Muscle of arm (tissue), 12 donors: ENCODE data around the gene LHB. TPM values are rescaled to one million over a fixed set of nuclear protein-coding genes. Genes with fewer than 3 reads are reported as not detected.

Experiments used
- DNase-seq: peaks from one replicate; pipeline ENCODE4 v3.0.0-alpha.2; 2013
- polyA plus RNA-seq, 12 donors: library from polyadenylated mRNA; unstranded; fragments of 120-200 nt; gene quantifications; one replicate each; pipeline ENCODE4 v1.2.1, GENCODE V29; 2013; ENCODE audit not compliant: insufficient read length in 12 of 12

The LHB gene
- polyA plus RNA-seq, 12 donors = not detected

DNA sequence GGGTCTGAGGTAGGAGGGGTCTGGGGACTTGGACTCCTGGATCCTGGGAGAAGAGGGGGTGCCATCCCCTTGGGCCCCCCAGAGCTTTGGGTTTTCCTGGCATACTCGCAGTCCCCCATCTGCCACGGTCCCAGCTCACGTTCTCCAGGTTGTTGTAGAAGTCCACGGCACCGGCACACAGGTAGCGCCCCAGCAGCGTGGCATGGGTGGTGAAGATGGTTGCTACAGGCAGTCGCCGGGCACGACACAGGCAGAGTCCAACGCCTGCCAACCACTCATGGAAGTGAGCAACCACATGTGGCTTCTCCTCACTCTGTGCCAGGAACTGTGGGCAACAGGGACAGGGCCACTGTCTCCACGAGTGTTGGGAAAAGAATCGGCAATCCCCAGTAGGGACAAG, 31.2 kb downstream of the LHB start:
- no peak for DNase-seq

DNA sequence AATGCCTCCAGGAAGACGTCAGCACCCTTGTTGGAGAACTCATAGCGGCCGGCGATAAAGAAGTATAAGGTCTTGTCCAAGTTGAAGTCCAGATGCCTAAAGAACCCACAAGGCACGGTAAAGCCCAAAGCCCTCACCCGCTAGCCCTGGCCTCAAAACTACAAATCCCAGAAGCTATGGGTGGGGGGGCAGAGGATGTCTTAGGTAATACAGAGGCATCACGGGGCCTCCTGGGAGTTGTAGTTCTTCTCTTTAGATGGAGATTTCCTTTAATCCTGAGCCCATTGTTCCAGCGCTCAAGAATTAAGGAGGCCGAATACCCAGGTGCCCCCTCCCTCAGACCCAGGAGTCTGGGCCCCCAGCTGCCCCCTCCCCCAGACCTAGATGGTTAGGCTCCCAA, 34.6 kb downstream of the LHB start:
- DNase-seq = no peak

DNA sequence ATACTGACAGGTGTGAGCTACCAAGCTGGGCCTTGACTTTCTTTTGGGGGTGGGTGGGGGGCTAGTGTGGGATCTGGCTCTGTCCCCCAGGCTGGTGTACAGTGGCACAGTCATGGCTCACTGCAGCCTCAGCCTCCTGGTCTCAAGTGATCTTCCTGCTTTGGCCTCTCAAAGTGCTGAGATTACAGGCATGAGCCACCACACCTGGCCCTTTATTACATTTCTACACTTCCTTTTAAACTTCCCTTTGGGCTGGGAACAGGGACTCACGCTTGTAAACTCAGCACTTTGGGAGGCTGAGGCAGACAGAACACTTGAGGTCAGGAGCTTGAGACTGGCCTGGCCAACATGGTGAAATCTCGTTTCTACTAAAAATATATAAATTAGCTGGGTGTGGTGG, 39.8 kb downstream of the LHB start:
- DNase-seq = no peak

DNA sequence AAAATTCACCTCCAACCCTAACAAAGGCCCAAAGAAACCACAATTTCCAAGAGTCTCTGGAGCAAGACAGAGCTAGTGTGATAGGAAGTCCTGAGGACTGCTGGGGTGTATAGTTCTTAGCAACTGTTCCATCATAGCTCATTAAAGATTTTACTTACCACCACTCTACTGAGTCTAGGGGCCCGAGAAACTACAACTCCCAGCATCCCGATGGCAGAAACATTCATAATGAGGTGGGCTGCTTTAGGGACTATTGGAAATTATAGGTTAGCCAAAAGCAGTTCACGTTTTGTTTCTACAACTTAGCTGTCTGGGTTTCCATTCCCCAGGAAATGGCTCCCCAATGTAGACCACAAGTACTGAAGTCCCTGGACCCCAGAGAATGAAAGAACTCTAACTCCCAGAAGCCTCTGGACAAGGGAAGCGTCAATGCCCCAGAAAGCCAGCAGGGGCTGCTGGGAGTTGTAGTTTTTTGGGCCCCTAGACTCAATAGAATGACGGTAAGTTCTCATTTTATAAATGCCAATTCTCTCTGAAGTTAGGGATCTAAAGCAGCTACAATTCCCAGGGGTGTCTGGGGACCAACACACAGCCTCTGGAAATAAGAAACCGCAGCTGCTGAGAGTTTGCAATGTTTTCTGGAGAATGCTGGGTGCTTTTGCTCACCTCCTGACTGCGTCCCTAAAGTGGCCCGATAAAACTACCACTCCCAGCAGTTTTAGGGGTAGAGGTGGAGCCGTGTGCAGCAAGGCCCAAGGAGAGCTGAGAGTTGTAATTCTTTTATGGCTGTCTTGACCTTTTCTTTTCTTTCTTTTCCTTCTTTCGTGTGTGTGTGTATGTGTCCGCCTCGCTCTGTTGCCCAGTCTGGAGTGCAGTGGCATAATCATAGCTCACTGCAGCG, 40.7 kb downstream of the LHB start:
- no peak for DNase-seq

DNA sequence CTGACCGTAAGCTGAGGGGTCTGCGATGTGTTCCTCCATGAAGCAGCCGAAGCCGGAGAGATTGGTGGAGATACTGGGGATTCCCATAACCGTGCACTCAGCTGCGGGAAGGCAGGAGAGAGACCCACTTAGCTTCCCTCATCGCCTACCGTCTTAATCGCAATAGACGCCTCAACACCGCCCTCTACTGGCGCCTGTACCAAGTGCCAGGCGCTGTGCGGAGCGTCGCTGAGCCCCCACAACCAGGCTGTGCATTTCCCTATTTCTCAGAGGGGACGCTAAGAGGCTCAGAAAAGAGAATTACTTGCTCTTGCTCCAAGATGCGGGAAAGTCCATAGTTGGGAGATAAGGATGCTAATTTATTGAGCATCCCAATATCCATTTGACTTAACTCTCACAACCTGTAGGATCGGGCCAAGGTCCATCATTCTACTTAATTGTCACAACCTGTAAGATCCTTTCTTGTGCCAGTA, 45.9 kb downstream of the LHB start:
- peak; percentile 87 for DNase-seq

DNA sequence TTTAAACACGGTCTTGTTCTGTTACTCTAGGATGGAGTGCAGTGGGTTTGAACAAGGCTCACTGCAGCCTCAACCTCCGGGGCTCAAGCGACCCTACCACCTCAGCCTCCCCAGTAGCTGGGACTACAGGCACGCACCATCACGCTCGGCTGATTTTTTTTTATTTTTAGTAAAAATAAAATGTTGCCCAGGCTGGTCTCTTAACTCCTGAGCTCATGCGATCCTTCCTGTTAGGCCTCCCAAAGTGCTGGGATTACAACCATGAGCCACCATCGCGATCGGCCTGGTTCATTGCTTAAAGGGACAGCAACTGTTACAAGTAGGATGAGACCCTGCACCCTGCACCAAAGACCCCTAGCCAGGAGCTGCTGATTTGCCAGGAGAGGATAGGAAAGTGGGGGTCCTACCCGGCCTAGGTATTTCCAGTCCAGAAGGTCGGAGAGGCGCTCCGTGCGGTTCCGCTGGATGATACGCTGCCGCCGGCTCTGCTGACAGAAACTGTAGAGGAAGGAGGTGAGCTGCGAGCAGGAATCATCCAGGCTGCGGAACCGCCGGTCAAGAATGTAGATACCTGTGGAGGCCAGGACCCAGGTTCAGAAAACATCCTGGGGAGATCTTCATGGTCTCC, 46.6 kb downstream of the LHB start:
- DNase-seq = no peak

DNA sequence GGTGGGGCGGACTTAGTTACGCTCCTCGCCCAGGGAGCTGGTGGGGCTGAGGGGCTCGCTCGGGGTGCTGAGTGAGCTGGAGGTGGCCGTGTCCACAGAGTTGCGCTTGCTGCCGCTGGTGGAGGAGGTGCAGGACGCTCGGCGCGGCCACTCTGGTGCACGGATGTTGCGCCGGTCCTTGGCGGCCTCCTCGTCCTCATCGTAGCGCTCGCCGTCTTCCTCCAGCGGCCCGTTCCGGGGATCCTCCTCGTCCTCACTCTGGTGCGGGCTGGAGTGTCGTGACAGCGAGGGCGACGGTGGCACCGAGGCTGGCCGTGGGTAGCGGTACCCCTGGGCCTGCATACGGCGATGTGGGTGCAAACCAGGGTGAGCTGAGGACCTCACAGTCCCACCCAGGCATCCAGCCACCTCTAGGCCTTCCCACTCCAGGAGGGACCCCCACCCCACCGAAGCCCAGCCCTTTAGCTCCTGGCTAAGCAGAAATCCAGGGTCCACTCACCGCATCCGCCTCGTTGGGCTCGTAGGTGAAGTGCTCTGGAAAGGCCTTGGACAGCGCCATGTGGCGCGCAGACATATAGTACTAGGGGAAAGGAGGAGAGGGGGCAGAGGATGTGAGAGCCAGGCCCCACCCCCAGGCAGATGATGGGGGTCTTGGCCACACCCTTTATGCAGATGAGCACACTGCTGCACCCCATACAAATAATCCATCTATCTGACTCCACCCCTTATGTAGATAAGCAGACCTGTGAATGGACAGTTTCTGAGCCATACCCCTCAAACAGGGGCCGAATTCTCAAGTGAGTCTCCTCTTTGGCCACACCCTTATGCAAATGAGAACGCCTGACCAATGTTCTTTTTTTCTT, 47.4 kb downstream of the LHB start:
- DNase-seq = no peak

DNA sequence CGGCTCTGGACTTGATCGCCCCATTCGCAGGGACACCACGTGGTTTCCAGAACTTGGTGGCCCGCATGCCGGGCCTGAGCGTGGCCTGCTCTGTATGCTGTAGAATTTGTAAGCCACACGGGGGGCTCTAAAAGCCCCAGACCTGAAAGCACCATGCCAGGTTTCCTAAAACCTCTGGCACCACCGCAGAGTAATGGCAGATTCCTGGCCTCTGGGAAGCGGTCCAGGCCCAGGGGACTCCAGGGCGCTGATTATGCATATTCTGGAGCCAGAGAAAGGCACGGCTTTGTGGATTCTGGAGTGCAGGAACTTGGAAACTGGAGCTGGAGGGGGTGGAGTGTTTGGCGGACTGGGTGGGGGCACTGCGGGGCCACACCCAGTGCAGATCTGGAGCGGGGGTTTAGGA, 48.1 kb downstream of the LHB start:
- no peak for DNase-seq

DNA sequence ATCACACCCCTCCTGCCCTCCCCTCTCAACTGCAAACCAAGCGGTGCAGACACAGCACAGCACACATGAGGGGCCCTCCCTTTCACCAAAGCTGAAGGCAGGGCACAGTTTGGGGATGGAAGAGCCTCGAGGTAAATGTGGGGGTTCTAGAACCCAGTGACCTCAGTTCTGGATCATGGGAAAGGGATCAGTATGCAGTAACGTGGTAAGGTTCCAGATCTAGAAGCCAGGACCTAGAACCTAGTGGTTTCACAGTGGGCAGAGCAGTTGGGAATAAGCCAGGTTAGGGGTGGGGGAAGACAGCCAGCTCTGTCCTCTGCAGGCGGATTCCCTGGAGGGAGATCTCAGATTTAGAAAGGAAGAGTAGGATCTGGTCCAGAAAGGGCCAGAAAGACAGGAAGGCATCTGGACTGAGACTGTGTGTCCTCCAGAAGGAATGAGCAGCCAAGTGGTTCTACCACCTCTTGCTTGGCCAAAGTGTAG, 48.7 kb downstream of the LHB start:
- no peak for DNase-seq

DNA sequence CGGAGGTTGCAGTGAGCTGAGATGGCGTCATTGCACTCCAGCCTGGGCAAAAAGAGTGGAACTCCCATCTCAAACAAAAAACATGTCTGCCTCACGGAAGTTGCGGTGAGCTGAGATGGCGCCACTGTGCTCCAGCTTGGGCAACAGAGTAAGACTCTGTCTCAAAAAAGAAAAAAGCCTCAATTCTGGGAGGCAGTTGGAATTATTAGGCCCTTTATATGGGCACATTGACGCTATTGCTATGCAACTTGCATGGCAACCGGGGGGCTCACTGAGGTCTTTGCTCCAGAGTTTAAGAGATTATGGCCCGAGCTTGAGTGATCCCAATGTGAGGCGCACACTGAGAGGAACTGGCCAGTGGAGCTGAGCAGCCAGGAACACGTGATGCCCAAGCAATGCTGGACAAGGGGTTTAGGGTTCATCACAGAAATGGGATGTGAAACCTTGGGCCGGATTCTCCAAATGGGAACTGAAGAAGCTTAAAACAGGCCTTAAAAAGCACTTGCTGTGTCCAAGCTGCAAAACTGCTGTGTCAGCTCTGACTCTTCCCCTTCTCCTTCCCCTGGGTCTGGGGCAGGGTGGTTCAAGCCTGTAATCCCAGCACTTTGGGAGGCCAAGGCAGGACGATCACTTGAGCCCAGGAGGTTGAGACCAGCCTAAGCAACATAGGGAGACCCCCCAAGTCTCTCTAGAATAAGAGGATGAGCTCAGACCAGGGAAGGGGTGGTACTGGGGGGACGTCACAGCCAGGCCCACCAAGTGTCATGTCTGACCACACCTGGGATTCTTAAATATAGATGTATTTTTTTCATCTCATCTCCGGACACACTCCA, 49.3 kb downstream of the LHB start:
- no peak for DNase-seq

DNA sequence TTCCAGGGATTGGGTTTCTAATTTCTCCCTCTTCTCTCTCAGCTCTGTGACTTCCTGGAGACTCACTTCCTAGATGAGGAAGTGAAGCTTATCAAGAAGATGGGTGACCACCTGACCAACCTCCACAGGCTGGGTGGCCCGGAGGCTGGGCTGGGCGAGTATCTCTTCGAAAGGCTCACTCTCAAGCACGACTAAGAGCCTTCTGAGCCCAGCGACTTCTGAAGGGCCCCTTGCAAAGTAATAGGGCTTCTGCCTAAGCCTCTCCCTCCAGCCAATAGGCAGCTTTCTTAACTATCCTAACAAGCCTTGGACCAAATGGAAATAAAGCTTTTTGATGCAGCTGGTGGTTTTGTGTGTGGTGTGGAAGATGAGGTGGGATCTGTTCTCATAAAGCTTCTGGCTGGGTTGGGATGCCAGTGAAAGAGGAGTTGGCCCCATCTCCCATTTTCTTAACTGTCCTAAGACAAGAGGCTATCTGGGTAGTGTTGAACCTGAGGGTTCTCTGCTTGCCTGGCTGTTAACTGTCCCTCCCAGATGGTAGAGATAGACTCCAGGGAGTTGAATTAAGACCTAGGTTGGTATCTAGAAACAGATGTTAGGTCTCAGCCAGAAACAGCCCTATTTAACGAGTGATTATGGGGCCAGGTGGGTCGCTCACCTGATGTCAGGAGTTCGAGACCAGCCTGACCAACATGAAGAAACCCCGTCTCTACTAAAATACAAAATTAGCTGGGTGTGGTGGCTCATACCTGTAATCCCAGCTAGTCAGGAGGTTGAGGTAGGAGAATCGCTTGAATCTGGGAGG, 50.1 kb downstream of the LHB start:
- DNase-seq = no peak

Other genes with a start within 250 kb of the LHB start
- 10 to 100 TPM in 11 of 12 donors, not detected in 1; 17.4 to 25.4 (median 20.7) TPM for gene BCAT2, start 206.1 kb downstream of the LHB start, polyA plus RNA-seq
- gene HSD17B14, start 180.6 kb downstream of the LHB start, polyA plus RNA-seq = 1 to 10 TPM in 10 of 12 donors, not detected in 2; 2.5 to 4.8 (median 3.1) TPM
- gene PLEKHA4, start 148.5 kb downstream of the LHB start, polyA plus RNA-seq = 10 to 100 TPM in 11 of 12 donors, not detected in 1; 24.6 to 41.2 (median 30.4) TPM
- gene PPP1R15A, start 144.7 kb downstream of the LHB start, polyA plus RNA-seq = 100 to 1,000 TPM in 1 of 12 donors, 10 to 100 TPM in 10, not detected in 1; 36.2 to 100 (median 59.0) TPM
- gene TULP2, start 118.3 kb downstream of the LHB start, polyA plus RNA-seq = under 1 TPM in 7 of 12 donors, not detected in 5; 0.09 to 0.83 (median 0.14) TPM
- 100 to 1,000 TPM in 11 of 12 donors, not detected in 1; 114 to 175 (median 139) TPM for gene NUCB1, start 116.8 kb downstream of the LHB start, polyA plus RNA-seq
- gene DHDH, start 83.4 kb downstream of the LHB start, polyA plus RNA-seq = under 1 TPM in 9 of 12 donors, not detected in 3; 0.14 to 0.68 (median 0.37) TPM
- 10 to 100 TPM in 11 of 12 donors, not detected in 1; 28.4 to 50.9 (median 34.7) TPM for gene BAX, start 62.2 kb downstream of the LHB start, polyA plus RNA-seq
- gene FTL, start 51.8 kb downstream of the LHB start, polyA plus RNA-seq = 1,000 to 10,000 TPM in 1 of 12 donors, 100 to 1,000 TPM in 10, not detected in 1; 466 to 1,078 (median 553) TPM
- 100 to 1,000 TPM in 1 of 12 donors, 10 to 100 TPM in 10, not detected in 1; 51.4 to 109 (median 87.1) TPM for gene GYS1, start 23.8 kb downstream of the LHB start, polyA plus RNA-seq
- 10 to 100 TPM in 11 of 12 donors, not detected in 1; 43.6 to 61.1 (median 49.2) TPM for gene RUVBL2, start 23.2 kb downstream of the LHB start, polyA plus RNA-seq
- gene CGB3, start 7.2 kb upstream of the LHB start, polyA plus RNA-seq = 1 to 10 TPM in 1 of 12 donors, under 1 TPM in 2, not detected in 9; 0.30 to 2.1 (median 0.59) TPM
- gene CGB2, start 14.8 kb upstream of the LHB start, polyA plus RNA-seq = not detected
- gene CGB1, start 19.8 kb upstream of the LHB start, polyA plus RNA-seq = under 1 TPM in 1 of 12 donors, not detected in 11; 0.30 TPM
- under 1 TPM in 5 of 12 donors, not detected in 7; 0.17 to 0.92 (median 0.48) TPM for gene CGB5, start 26.8 kb upstream of the LHB start, polyA plus RNA-seq
- 1 to 10 TPM in 1 of 12 donors, under 1 TPM in 6, not detected in 5; 0.27 to 1.2 (median 0.71) TPM for gene CGB8, start 32.0 kb upstream of the LHB start, polyA plus RNA-seq
- gene CGB7, start 40.7 kb upstream of the LHB start, polyA plus RNA-seq = 1 to 10 TPM in 4 of 12 donors, under 1 TPM in 6, not detected in 2; 0.33 to 2.1 (median 0.84) TPM
- 10 to 100 TPM in 1 of 12 donors, 1 to 10 TPM in 9, not detected in 2; 2.4 to 14.8 (median 5.4) TPM for gene NTF4, start 47.7 kb upstream of the LHB start, polyA plus RNA-seq
- gene KCNA7, start 55.6 kb upstream of the LHB start, polyA plus RNA-seq = 10 to 100 TPM in 3 of 12 donors, 1 to 10 TPM in 8, not detected in 1; 2.3 to 13.2 (median 8.1) TPM
- 100 to 1,000 TPM; 167 to 329 (median 191) TPM for gene SNRNP70, start 68.4 kb upstream of the LHB start, polyA plus RNA-seq
- 10 to 100 TPM in 6 of 12 donors, 1 to 10 TPM in 4, not detected in 2; 9.1 to 14.9 (median 11.5) TPM for gene LIN7B, start 97.3 kb upstream of the LHB start, polyA plus RNA-seq
- gene C19orf73, start 102.1 kb upstream of the LHB start, polyA plus RNA-seq = 1 to 10 TPM in 2 of 12 donors, under 1 TPM in 8, not detected in 2; 0.25 to 1.3 (median 0.53) TPM
- 10 to 100 TPM in 1 of 12 donors, 1 to 10 TPM in 10, not detected in 1; 4.0 to 38.2 (median 5.9) TPM for gene PPFIA3, start 102.5 kb upstream of the LHB start, polyA plus RNA-seq
- gene HRC, start 138.3 kb upstream of the LHB start, polyA plus RNA-seq = 100 to 1,000 TPM in 10 of 12 donors, 10 to 100 TPM in 1, not detected in 1; 66.9 to 170 (median 128) TPM
- 10 to 100 TPM in 11 of 12 donors, not detected in 1; 21.5 to 51.8 (median 32.3) TPM for gene TRPM4, start 140.7 kb upstream of the LHB start, polyA plus RNA-seq